Smooth muscle cell (in vitro differentiated cells): ENCODE data around the gene ROR1. TPM values are rescaled to one million over a fixed set of nuclear protein-coding genes. Genes with fewer than 3 reads are reported as not detected.

Experiments
- DNase-seq: peaks from one replicate; lab custom pipeline; 2025; ENCODE audit not compliant: unreplicated experiment; lab: John Stamatoyannopoulos, UW
- H2AFZ ChIP-seq: fragments of 200-600 bp; sonication (generic); 2 replicates; pipeline ENCODE4 v1.6.0; 2016; ENCODE audit warnings: antibody characterized with exemption, low read depth, mild to moderate bottlenecking
- H3F3A ChIP-seq: fragments of 200-600 bp; sonication (generic); 2 replicates; pipeline ENCODE4 v1.6.0; 2017; ENCODE audit warnings: antibody characterized with exemption, low read depth
- H3K27ac ChIP-seq: fragments of 200-600 bp; sonication (generic); 2 replicates; pipeline ENCODE4 v1.5.1; 2016; ENCODE audit warnings: low read depth, mild to moderate bottlenecking
- H3K27me3 ChIP-seq: fragments of 200-600 bp; sonication (generic); 2 replicates; pipeline ENCODE4 v1.6.1; 2016; ENCODE audit warnings: low read depth, mild to moderate bottlenecking
- H3K36me3 ChIP-seq: fragments of 200-600 bp; sonication (generic); 2 replicates; pipeline ENCODE4 v1.5.1; 2016; ENCODE audit warnings: low read depth
- H3K4me1 ChIP-seq: fragments of 200-600 bp; sonication (generic); 2 replicates; pipeline ENCODE4 v1.5.1; 2016; ENCODE audit warnings: low read depth
- H3K4me2 ChIP-seq: fragments of 200-600 bp; sonication (generic); 2 replicates; pipeline ENCODE4 v1.6.0; 2016; ENCODE audit warnings: mild to moderate bottlenecking
- H3K4me3 ChIP-seq: fragments of 200-600 bp; sonication (generic); 2 replicates; pipeline ENCODE4 v1.5.1; 2016; ENCODE audit warnings: mild to moderate bottlenecking
- H3K79me2 ChIP-seq: fragments of 200-600 bp; sonication (generic); 2 replicates; pipeline ENCODE4 v1.6.0; 2016; ENCODE audit warnings: low read depth, mild to moderate bottlenecking
- H3K9ac ChIP-seq: fragments of 200-600 bp; sonication (generic); 2 replicates; pipeline ENCODE4 v1.6.0; 2016; ENCODE audit warnings: low read depth
- H3K9me3 ChIP-seq: fragments of 200-600 bp; sonication (generic); replicated peaks from 2 replicates; pipeline ENCODE4 v1.5.1; 2016; ENCODE audit warnings: low read depth
- H4K20me1 ChIP-seq: fragments of 200-600 bp; sonication (generic); 2 replicates; pipeline ENCODE4 v1.6.0; 2016; ENCODE audit warnings: low read depth
- WGBS: methylation state at CpG from one replicate; pipeline ENCODE4 v1.1.7; 2016; ENCODE audit warnings: low lambda C conversion rate; 5-methylcytosine and 5-hydroxymethylcytosine counted together
- polyA plus RNA-seq: library from polyadenylated mRNA; unstranded; fragments of >200 nt; fragmentation: Nextera tagmentation; extraction: Ambion mirVana; gene quantifications from 2 replicates; pipeline ENCODE4 v1.2.1, GENCODE V29; 2016
- total RNA-seq: library from RNA; depleted of rRNA; stranded (reverse); fragments of >200 nt; gene quantifications from 2 replicates; pipeline ENCODE4 v1.2.3, GENCODE V29; 2014
- TF ChIP-seq, protein P1 (sequence below): fragments of 200-600 bp; sonication (generic); IDR thresholded peaks from 2 replicates; pipeline ENCODE4 v1.5.1; 2017; ENCODE audit warnings: borderline replicate concordance, mild to moderate bottlenecking, antibody characterized with exemption; ENCODE audit not compliant: insufficient read depth, poor library complexity, severe bottlenecking

Gene ROR1
- total and polyA plus RNA-seq, 2 experiments from 2014 or later = 3.3 to 7.2 TPM

DNA sequence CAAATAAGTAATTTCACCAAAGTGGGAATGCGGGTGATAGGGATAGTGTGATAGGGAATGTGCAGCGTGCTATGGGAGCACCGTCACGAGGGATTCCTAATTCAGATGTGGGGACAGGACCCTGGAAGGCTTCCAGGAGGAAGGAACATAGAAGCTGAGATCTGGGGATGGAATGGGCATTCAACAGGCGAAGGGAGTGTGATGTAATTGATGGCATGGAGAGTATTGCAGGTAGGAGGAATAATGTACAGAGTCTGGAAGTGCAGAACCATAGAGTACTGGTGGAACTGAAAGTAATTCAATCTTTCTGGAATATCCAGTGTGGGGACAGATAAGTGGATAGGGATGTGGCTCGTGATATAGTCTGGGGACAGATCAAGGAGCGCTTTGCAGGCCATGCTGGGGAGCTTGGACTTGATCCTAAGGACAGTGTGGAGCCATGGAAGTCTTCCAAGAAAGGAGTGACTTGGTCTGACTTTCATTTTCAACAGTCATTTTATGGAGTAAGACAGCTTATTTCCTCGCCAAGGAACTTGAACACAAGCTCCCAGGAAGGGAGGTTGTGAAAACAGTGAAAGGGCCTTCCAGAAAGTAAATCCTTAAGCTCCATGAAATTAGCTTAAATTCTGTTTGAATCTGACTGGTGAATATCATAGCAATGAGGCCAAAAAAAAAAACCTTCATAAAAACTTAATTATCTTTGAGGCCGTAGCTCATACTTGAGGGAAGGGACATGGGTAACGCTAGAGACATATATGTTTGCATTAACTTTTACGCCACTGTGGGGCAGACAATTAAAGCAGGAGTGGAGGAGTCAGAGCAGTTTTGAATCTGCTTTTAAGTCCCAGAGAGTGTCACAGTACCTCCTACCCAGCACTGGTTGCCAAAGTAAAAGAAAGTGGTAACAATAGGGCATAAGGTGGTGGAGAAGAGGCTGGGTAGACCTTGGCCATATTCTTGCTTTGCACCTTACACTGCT is 55.8 kb downstream of the ROR1 start:
- TF ChIP-seq, protein P1, sequence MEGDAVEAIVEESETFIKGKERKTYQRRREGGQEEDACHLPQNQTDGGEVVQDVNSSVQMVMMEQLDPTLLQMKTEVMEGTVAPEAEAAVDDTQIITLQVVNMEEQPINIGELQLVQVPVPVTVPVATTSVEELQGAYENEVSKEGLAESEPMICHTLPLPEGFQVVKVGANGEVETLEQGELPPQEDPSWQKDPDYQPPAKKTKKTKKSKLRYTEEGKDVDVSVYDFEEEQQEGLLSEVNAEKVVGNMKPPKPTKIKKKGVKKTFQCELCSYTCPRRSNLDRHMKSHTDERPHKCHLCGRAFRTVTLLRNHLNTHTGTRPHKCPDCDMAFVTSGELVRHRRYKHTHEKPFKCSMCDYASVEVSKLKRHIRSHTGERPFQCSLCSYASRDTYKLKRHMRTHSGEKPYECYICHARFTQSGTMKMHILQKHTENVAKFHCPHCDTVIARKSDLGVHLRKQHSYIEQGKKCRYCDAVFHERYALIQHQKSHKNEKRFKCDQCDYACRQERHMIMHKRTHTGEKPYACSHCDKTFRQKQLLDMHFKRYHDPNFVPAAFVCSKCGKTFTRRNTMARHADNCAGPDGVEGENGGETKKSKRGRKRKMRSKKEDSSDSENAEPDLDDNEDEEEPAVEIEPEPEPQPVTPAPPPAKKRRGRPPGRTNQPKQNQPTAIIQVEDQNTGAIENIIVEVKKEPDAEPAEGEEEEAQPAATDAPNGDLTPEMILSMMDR = no peak
- no peaks in the 10 kb centered on the region for H3K27me3 ChIP-seq
- H3K79me2 ChIP-seq = no peaks in the 10 kb centered on the region
- DNase-seq = no peak
- no peaks in the 10 kb centered on the region for H3F3A ChIP-seq
- no peak overlapping the region for H3K27ac ChIP-seq
- H3K4me3 ChIP-seq = no peak overlapping the region
- H3K4me2 ChIP-seq = no peak overlapping the region
- H3K9ac ChIP-seq = no peak overlapping the region
- 96% methylated on average over 11 of the region's 11 CpGs for WGBS
- no peak overlapping the region for H2AFZ ChIP-seq
- no peaks in the 10 kb centered on the region for H4K20me1 ChIP-seq
- no peaks in the 10 kb centered on the region for H3K36me3 ChIP-seq
- H3K4me1 ChIP-seq = peaks cover 15% of the 10 kb centered on the region
- H3K9me3 ChIP-seq = no peaks in the 10 kb centered on the region

DNA sequence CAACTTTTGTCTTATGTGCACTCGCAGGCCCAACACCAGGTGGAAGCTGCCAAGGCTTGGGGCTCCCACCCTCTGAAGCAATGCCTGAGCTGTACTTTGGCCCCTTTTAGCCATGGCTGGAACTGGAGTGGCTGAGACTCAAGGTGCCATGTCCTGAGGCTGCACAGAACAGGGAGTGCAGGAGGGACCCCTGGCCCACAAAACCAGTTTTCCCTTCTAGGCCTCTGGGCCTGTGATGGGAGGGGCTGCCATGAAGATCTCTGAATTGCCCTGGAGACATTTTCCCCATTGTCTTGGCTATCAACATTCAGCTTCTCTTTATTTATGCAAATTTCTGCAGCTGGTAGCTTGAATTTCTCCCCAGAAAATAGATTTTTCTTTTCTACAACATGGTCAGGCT is 57.6 kb downstream of the ROR1 start:
- Histone ChIP-seq H3K9ac (no peak overlapping the region), H3K4me2 (no peak overlapping the region), H3K27ac (no peak overlapping the region), H3K79me2 (peaks cover 6% of the 10 kb centered on the region), H3F3A (no peaks in the 10 kb centered on the region), H2AFZ (no peak overlapping the region), H3K4me1 (peaks cover 27% of the 10 kb centered on the region), H3K9me3 (no peaks in the 10 kb centered on the region), H3K36me3 (no peaks in the 10 kb centered on the region), H3K4me3 (no peak overlapping the region), H3K27me3 (no peaks in the 10 kb centered on the region), H4K20me1 (no peaks in the 10 kb centered on the region)
- TF ChIP-seq, protein P1 = no peak
- no peak for DNase-seq
- 95% methylated on average over 1 of the region's 1 CpG for WGBS

DNA sequence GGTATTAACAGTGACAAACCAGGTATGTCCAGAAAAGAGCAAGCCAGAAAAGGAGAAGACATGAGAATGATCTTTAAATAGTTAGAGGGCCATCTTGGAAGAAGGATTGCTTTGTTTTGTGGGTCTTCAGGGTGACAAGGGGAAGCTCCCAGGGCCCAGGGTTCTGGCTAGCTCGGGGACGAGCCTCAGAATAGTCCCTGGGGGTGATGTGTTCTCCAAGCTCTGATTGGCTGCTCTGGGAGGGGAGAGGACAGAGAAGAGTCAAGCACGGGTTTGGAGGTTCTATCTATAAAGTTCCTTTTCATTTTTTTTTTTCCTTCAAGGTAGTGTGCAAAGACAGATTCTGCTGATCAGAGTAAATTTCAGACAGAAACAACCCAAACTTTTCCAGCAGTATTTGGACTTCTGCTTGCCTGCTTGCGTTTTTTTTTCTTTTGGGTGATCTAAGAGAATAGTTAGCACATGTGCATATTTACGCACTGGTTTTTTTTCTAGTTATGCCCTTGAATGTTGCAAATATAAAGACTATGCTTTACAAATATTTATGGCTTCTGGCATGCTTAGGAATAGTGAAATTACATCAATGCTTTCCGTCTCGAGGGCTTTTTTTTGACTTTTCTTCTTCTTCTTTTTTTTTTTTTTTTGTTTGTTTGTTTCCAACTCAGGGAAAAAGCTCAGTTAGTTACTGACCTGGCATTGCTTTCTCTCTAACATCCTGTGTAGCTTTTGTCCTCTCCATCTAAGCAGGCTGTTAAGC is 59.7 kb downstream of the ROR1 start:
- no peak overlapping the region for H3K4me3 ChIP-seq
- no peaks in the 10 kb centered on the region for H3K36me3 ChIP-seq
- no peak overlapping the region for H2AFZ ChIP-seq
- H3K4me1 ChIP-seq = peaks cover 38% of the 10 kb centered on the region
- H3F3A ChIP-seq = no peaks in the 10 kb centered on the region
- no peaks in the 10 kb centered on the region for H4K20me1 ChIP-seq
- no peak for DNase-seq
- H3K9me3 ChIP-seq = no peaks in the 10 kb centered on the region
- no peak overlapping the region for H3K27ac ChIP-seq
- peaks cover 6% of the 10 kb centered on the region for H3K79me2 ChIP-seq
- TF ChIP-seq, protein P1 = no peak
- H3K9ac ChIP-seq = no peak overlapping the region
- H3K27me3 ChIP-seq = no peaks in the 10 kb centered on the region
- WGBS = 66% methylated on average over 7 of the region's 7 CpGs
- no peak overlapping the region for H3K4me2 ChIP-seq
